GM23338 (cell line): ENCODE results near the gene MARCHF9. TPM values are rescaled to one million over a fixed set of nuclear protein-coding genes. Genes with fewer than 3 reads are reported as not detected.

Experiments used
- ATAC-seq: fragments of 200-7000 bp; cut with Tn5 transposase; 3 replicates; pipeline ENCODE4 v1.9.1; 2020
- DNase-seq: peaks from one replicate; pipeline ENCODE4 v3.0.0-alpha.2; 2015; ENCODE audit warnings: low spot score
- H2AFZ ChIP-seq: fragments of 200-600 bp; sonication (generic); 2 replicates; pipeline ENCODE4 v1.8.0; 2016; ENCODE audit warnings: antibody characterized with exemption, mild to moderate bottlenecking, moderate library complexity
- H3F3A ChIP-seq: fragments of 200-600 bp; sonication (generic); replicated peaks from 2 replicates; pipeline ENCODE4 v1.8.0; 2017; ENCODE audit warnings: antibody characterized with exemption, mixed run types, low read depth
- H3K27ac ChIP-seq: fragments of 200-600 bp; sonication (generic); 2 replicates; pipeline ENCODE4 v1.6.1; 2016; ENCODE audit warnings: low read depth
- H3K27me3 ChIP-seq: fragments of 200-600 bp; sonication (generic); 2 replicates; pipeline ENCODE4 v1.8.0; 2016; ENCODE audit warnings: mild to moderate bottlenecking, mixed run types, moderate library complexity; ENCODE audit not compliant: insufficient read depth
- H3K36me3 ChIP-seq: fragments of 200-600 bp; sonication (generic); 2 replicates; pipeline ENCODE4 v1.8.0; 2016; ENCODE audit warnings: mild to moderate bottlenecking; ENCODE audit not compliant: insufficient read depth
- H3K4me1 ChIP-seq: fragments of 200-600 bp; sonication (generic); 2 replicates; pipeline ENCODE4 v1.8.0; 2016; ENCODE audit warnings: mild to moderate bottlenecking, moderate library complexity; ENCODE audit not compliant: insufficient read depth
- H3K4me2 ChIP-seq: fragments of 200-600 bp; sonication (generic); 2 replicates; pipeline ENCODE4 v1.7.1; 2017; ENCODE audit warnings: mixed run types
- H3K4me3 ChIP-seq: fragments of 200-600 bp; sonication (generic); 2 replicates; pipeline ENCODE4 v1.6.1; 2016; ENCODE audit warnings: mixed run types
- H3K79me2 ChIP-seq: fragments of 200-600 bp; sonication (generic); replicated peaks from 2 replicates; pipeline ENCODE4 v1.8.0; 2017; ENCODE audit warnings: mild to moderate bottlenecking; ENCODE audit not compliant: insufficient read depth
- H3K9me2 ChIP-seq: fragments of 200-600 bp; sonication (generic); 2 replicates; pipeline ENCODE4 v1.8.0; 2017; ENCODE audit not compliant: insufficient read depth
- H4K20me1 ChIP-seq: fragments of 200-600 bp; sonication (generic); replicated peaks from 2 replicates; pipeline ENCODE4 v1.8.0; 2017; ENCODE audit warnings: mild to moderate bottlenecking; ENCODE audit not compliant: insufficient read depth
- H3K27ac Mint-ChIP-seq: 2 replicates; pipeline ENCODE4 v1.8.0; 2020; ENCODE audit warnings: inconsistent platforms, mild to moderate bottlenecking, moderate library complexity, mixed read lengths
- H3K27me3 Mint-ChIP-seq: 3 replicates; pipeline ENCODE4 v1.8.0; 2022; ENCODE audit warnings: low read depth, mild to moderate bottlenecking, moderate library complexity, mixed read lengths, inconsistent platforms; ENCODE audit not compliant: insufficient read depth, poor library complexity
- H3K36me3 Mint-ChIP-seq: 3 replicates; pipeline ENCODE4 v1.8.0; 2021; ENCODE audit warnings: low read depth, mild to moderate bottlenecking, inconsistent platforms, moderate library complexity, mixed read lengths
- H3K4me1 Mint-ChIP-seq: 3 replicates; pipeline ENCODE4 v1.8.0; 2020; ENCODE audit warnings: mild to moderate bottlenecking, inconsistent platforms, mixed read lengths
- H3K4me3 Mint-ChIP-seq: 3 replicates; pipeline ENCODE4 v1.8.0; 2021; ENCODE audit warnings: moderate library complexity, mild to moderate bottlenecking, inconsistent platforms, mixed read lengths
- H3K9me3 Mint-ChIP-seq: 3 replicates; pipeline ENCODE4 v1.8.0; 2020; ENCODE audit warnings: moderate library complexity, mild to moderate bottlenecking, inconsistent platforms, mixed read lengths
- CREB1 ChIP-seq: fragments of 250-450 bp; sonication (Bioruptor Pico); IDR thresholded peaks from 2 replicates; pipeline ENCODE4 v1.5.0; 2020; ENCODE audit warnings: low read depth, mild to moderate bottlenecking, moderate library complexity
- EZH2phosphoT487 ChIP-seq: fragments of 200-600 bp; sonication (generic); IDR thresholded peaks from one replicate; pipeline ENCODE4 v1.8.1; 2018; ENCODE audit warnings: antibody characterized with exemption; ENCODE audit not compliant: unreplicated experiment
- JUNB ChIP-seq: IDR thresholded peaks from one replicate; pipeline ENCODE4 v1.6.1; 2016; ENCODE audit warnings: antibody characterized with exemption; ENCODE audit not compliant: unreplicated experiment
- NANOG ChIP-seq: IDR thresholded peaks from 2 replicates; pipeline ENCODE4 v1.6.1; 2016; ENCODE audit warnings: antibody characterized with exemption, borderline replicate concordance
- REST ChIP-seq: IDR thresholded peaks from one replicate; pipeline ENCODE4 v1.6.1; 2018; ENCODE audit warnings: antibody characterized with exemption; ENCODE audit not compliant: unreplicated experiment
- STAT1 ChIP-seq: IDR thresholded peaks from one replicate; pipeline ENCODE4 v1.6.1; 2016; ENCODE audit warnings: antibody characterized with exemption; ENCODE audit not compliant: unreplicated experiment
- ZNF114 ChIP-seq: fragments of 250-450 bp; sonication (Bioruptor Pico); IDR thresholded peaks from 2 replicates; pipeline ENCODE4 v1.5.0; 2020; ENCODE audit warnings: mild to moderate bottlenecking, moderate library complexity
- ZNF331 ChIP-seq: fragments of 250-450 bp; sonication (Bioruptor Pico); IDR thresholded peaks from 2 replicates; pipeline ENCODE4 v1.5.0; 2020; ENCODE audit warnings: low read depth, mild to moderate bottlenecking, moderate library complexity
- ZNF462 ChIP-seq: fragments of 250-450 bp; sonication (Bioruptor Pico); IDR thresholded peaks from 2 replicates; pipeline ENCODE4 v1.5.0; 2020; ENCODE audit warnings: mild to moderate bottlenecking, moderate library complexity
- polyA plus RNA-seq: library from polyadenylated mRNA; unstranded; fragments of >200 nt; fragmentation: Nextera tagmentation; extraction: Ambion mirVana; gene quantifications from 2 replicates; pipeline ENCODE4 v1.2.1, GENCODE V29; 2016
- total RNA-seq: library from RNA; depleted of rRNA; stranded (reverse); fragments of >200 nt; shearing (Covaris generic); gene quantifications from 2 replicates; pipeline ENCODE4 v1.2.3, GENCODE V29; 2014

Gene MARCHF9
- total and polyA plus RNA-seq, 2 experiments from 2014 or later, result 2.9 to 3.3 TPM

- TF ChIP-seq ZNF462 (CRISPR knock-in tag), result no peak
- TF ChIP-seq CREB1 (CRISPR knock-in tag), result peak; percentile 43; the same call in 1 of the 2 replicates
These were observed 1.8 kb downstream of the MARCHF9 start (continued) for GRCh38 chr12:57756406-57757341.

GRCh38 chr12:57757771-57758170 is 2.9 kb downstream of the MARCHF9 start:
- Histone ChIP-seq H3K79me2 (no peaks in the 10 kb centered on the region), H3K4me3 (no peak overlapping the region), H3K27ac (no peak overlapping the region), H3K36me3 (no peaks in the 10 kb centered on the region), H4K20me1 (peaks cover 4% of the 10 kb centered on the region; the same call in 1 of the 2 replicates), H3F3A (peaks cover 19% of the 10 kb centered on the region), H3K9me2 (no peaks in the 10 kb centered on the region), H2AFZ (no peak overlapping the region), H3K27me3 (peaks cover 90% of the 10 kb centered on the region), H3K4me2 (no peak overlapping the region), H3K4me1 (peaks cover 29% of the 10 kb centered on the region)
- peaks cover 28% of the 10 kb centered on the region for H3K4me1 Mint-ChIP-seq
- no peak overlapping the region for H3K4me3 Mint-ChIP-seq
- no peaks in the 10 kb centered on the region for H3K9me3 Mint-ChIP-seq
- H3K27ac Mint-ChIP-seq, result no peak overlapping the region
- H3K27me3 Mint-ChIP-seq, result peaks cover 63% of the 10 kb centered on the region
- TF ChIP-seq ZNF114 (CRISPR knock-in tag) (no peak), ZNF331 (no peak), CREB1 (CRISPR knock-in tag) (no peak), STAT1 (no peak), EZH2phosphoT487 (no peak), REST (no peak), JUNB (no peak), NANOG (no peak)
- DNase-seq (no peak), ATAC-seq (no peak)
- H3K36me3 Mint-ChIP-seq, result no peaks in the 10 kb centered on the region; the same call in 2 of the 3 replicates
